Suprapubic skin (tissue), 4 donors: ENCODE results near the gene PIGN. TPM values are rescaled to one million over a fixed set of nuclear protein-coding genes. Genes with fewer than 3 reads are reported as not detected.

Source experiments
- DNase-seq, 2 donors: peaks; one replicate each; pipeline ENCODE4 v3.0.0-alpha.2; 2019; ENCODE audit warnings: low spot score in 2 of 2
- H3K27ac ChIP-seq: fragments of 200-600 bp; sonication (generic); one replicate; pipeline ENCODE4 v1.5.1; 2019
- H3K27me3 ChIP-seq: fragments of 200-600 bp; sonication (generic); one replicate; pipeline ENCODE4 v1.5.1; 2019
- H3K36me3 ChIP-seq: fragments of 200-600 bp; sonication (generic); one replicate; pipeline ENCODE4 v1.5.1; 2019
- H3K4me1 ChIP-seq: fragments of 200-600 bp; sonication (generic); one replicate; pipeline ENCODE4 v1.5.1; 2019
- H3K4me3 ChIP-seq: fragments of 200-600 bp; sonication (generic); one replicate; pipeline ENCODE4 v1.5.1; 2019; ENCODE audit warnings: mild to moderate bottlenecking
- H3K9me3 ChIP-seq: fragments of 200-600 bp; sonication (generic); one replicate; pipeline ENCODE4 v1.5.1; 2019
- CTCF ChIP-seq, 2 donors: fragments of 200-600 bp in 1 of 2; fragments of 450-650 bp in 1 of 2; sonication (generic) in 1 of 2; IDR thresholded peaks; one replicate each; pipeline ENCODE4 v1.5.1; 2016 to 2019; ENCODE audit warnings: antibody characterized with exemption in 2 of 2, mild to moderate bottlenecking in 1 of 2, moderate library complexity in 1 of 2
- EP300 ChIP-seq: sonication (generic); formaldehyde crosslinking; IDR thresholded peaks from one replicate; pipeline ENCODE4 v1.6.1; 2017; ENCODE audit warnings: antibody characterized with exemption
- POLR2A ChIP-seq, 2 donors: fragments of 450-650 bp; IDR thresholded peaks; one replicate each; pipeline ENCODE4 v1.6.1; 2017; ENCODE audit warnings: antibody characterized with exemption in 2 of 2, mild to moderate bottlenecking in 2 of 2, moderate library complexity in 2 of 2
- POLR2AphosphoS5 ChIP-seq, 3 donors: sonication (generic); formaldehyde crosslinking; IDR thresholded peaks; one replicate each; pipeline ENCODE4 v1.6.1; 2017; ENCODE audit warnings: antibody characterized with exemption in 3 of 3
- WGBS: methylation state at CpG from one replicate; pipeline ENCODE4 v1.1.5; 2018; 5-methylcytosine and 5-hydroxymethylcytosine counted together
- total RNA-seq, 4 donors: library from RNA; depleted of rRNA; stranded (reverse); fragments of >200 nt; gene quantifications; one replicate each; pipeline ENCODE4 v1.1.0, GENCODE V29; 2016

The PIGN gene
- total RNA-seq, 4 donors from 2014 or later: 28.7 to 72.4 (median 36.8) TPM

- 87% methylated on average over 1 of the region's 1 CpG for WGBS
- peaks cover 22% of the 10 kb centered on the region for H3K36me3 ChIP-seq
- H3K27ac ChIP-seq: no peak overlapping the region
- H3K27me3 ChIP-seq: no peaks in the 10 kb centered on the region
- no peak overlapping the region for H3K4me3 ChIP-seq
- TF ChIP-seq POLR2AphosphoS5 (IDR thresholded peaks at IDR 0.05) (no peak), POLR2A (IDR thresholded peaks at IDR 0.05) (no peak), EP300 (no peak), CTCF (IDR thresholded peaks at IDR 0.05) (no peak)
- no peaks in the 10 kb centered on the region for H3K4me1 ChIP-seq
- no peak for DNase-seq
- no peaks in the 10 kb centered on the region for H3K9me3 ChIP-seq
Observed at GRCh38 chr18:62152844-62153243, 34.0 kb downstream of the PIGN start.

- Histone ChIP-seq H3K4me1 (no peaks in the 10 kb centered on the region), H3K9me3 (no peaks in the 10 kb centered on the region), H3K27ac (no peak overlapping the region), H3K4me3 (no peak overlapping the region), H3K36me3 (peaks cover 16% of the 10 kb centered on the region), H3K27me3 (no peaks in the 10 kb centered on the region)
- DNase-seq: no peak
- WGBS: 94% methylated on average over 9 of the region's 9 CpGs
- TF ChIP-seq POLR2A (IDR thresholded peaks at IDR 0.05) (no peak), POLR2AphosphoS5 (IDR thresholded peaks at IDR 0.05) (no peak), CTCF (IDR thresholded peaks at IDR 0.05) (no peak), EP300 (no peak)
Observed at GRCh38 chr18:62151068-62151771, 35.6 kb downstream of the PIGN start.

GRCh38 chr18:62144338-62144737 is 42.5 kb downstream of the PIGN start:
- Histone ChIP-seq H3K4me1 (no peaks in the 10 kb centered on the region), H3K9me3 (no peaks in the 10 kb centered on the region), H3K27ac (no peak overlapping the region), H3K4me3 (no peak overlapping the region), H3K36me3 (peaks cover 28% of the 10 kb centered on the region), H3K27me3 (no peaks in the 10 kb centered on the region)
- no peak for DNase-seq
- no peak for TF ChIP-seq POLR2AphosphoS5 (IDR thresholded peaks at IDR 0.05)
- TF ChIP-seq CTCF (IDR thresholded peaks at IDR 0.05): no peak
- TF ChIP-seq POLR2A (IDR thresholded peaks at IDR 0.05): no peak
- no peak for TF ChIP-seq EP300
- WGBS: 98% methylated on average over 2 of the region's 2 CpGs

GRCh38 chr18:62140259-62140658 is 46.6 kb downstream of the PIGN start:
- WGBS: 96% methylated on average over 1 of the region's 1 CpG
- TF ChIP-seq POLR2AphosphoS5 (IDR thresholded peaks at IDR 0.05): no peak
- no peak for TF ChIP-seq EP300
- TF ChIP-seq POLR2A (IDR thresholded peaks at IDR 0.05): no peak
- no peak for TF ChIP-seq CTCF (IDR thresholded peaks at IDR 0.05)

GRCh38 chr18:62138461-62139235 is 48.2 kb downstream of the PIGN start:
- DNase-seq: no peak
- TF ChIP-seq POLR2AphosphoS5 (IDR thresholded peaks at IDR 0.05) (no peak), CTCF (IDR thresholded peaks at IDR 0.05) (no peak), POLR2A (IDR thresholded peaks at IDR 0.05) (no peak), EP300 (no peak)
- whole genome bisulfite sequencing: 48% methylated on average over 2 of the region's 2 CpGs
- Histone ChIP-seq H3K27ac (no peak overlapping the region), H3K4me3 (no peak overlapping the region), H3K4me1 (no peaks in the 10 kb centered on the region), H3K9me3 (no peaks in the 10 kb centered on the region), H3K27me3 (no peaks in the 10 kb centered on the region), H3K36me3 (peaks cover 42% of the 10 kb centered on the region)

More at GRCh38 chr18:62140259-62140658, 46.6 kb downstream of the PIGN start:
- Histone ChIP-seq H3K27ac (no peak overlapping the region), H3K9me3 (no peaks in the 10 kb centered on the region), H3K4me1 (no peaks in the 10 kb centered on the region), H3K4me3 (no peak overlapping the region), H3K27me3 (no peaks in the 10 kb centered on the region), H3K36me3 (peaks cover 49% of the 10 kb centered on the region)
- DNase-seq: no peak
